GM19099 (cell line): ENCODE measurements around the gene PPP6R1.
A peak's percentile ranks its signal among the peaks of the same experiment; 100 is the strongest.

Source experiments
- POLR2A ChIP-seq: IDR thresholded peaks from 3 replicates; pipeline ENCODE4 v1.6.1; 2011; ENCODE audit warnings: low read depth; ENCODE audit not compliant: insufficient read length; ENCODE audit errors: extremely low read depth

Gene PPP6R1

DNA sequence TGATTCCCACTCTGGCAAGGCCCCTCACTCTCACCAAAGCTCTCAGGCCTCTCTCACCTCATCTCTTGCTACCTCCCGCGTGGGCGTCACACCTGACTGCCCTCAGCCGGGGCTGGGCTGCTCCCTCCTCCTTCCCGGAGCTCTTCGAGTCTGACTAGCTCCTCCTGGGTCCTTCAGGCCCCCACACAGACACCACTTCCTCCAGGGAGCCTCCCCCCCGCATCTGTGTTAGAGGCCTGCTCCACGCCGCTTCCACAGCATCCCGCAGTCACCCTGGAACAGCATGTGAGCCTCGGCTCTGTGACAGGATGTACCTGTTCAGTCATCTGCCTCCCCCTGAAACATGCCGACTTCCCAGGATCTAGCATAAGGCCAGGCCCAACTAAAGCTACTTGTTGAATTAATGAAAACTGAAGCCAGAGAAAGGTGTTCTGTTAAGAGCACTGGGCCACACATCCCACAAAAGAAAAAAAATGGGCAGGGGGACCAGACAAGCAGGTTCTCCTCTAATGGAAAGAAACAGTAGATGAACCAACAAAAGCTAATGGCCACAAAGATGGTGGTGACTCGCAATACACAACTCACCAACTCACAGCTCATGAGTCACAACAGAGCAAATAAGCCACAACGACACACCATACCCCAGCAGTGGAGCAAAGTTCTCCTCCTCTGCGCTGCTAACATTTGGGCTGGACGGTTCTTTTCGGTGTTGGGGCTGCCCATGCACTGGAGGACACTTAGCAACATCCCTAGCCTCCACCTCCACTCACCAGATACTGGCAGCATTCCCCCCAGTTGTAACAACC, 3.0 kb downstream of the PPP6R1 start:
- peak; percentile 64 for TF ChIP-seq POLR2A

DNA sequence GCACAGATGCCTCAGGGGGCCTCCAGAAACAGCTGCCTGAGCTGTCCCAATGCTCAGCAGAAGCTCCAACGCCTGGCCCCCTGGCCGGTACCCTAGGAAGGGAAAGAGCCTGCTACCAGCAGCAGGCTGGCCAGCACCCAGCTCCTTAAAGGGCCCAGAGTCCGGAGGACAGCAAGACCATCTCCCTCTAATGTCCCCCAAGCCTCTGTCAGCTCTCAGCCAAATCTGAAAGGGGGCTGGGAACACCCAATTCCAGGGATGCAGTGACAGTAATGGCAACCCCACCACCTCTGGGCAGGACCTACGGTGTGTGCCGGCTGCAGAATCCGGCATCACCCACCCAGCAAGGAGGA, 4.2 kb downstream of the PPP6R1 start:
- no peak for TF ChIP-seq POLR2A

DNA sequence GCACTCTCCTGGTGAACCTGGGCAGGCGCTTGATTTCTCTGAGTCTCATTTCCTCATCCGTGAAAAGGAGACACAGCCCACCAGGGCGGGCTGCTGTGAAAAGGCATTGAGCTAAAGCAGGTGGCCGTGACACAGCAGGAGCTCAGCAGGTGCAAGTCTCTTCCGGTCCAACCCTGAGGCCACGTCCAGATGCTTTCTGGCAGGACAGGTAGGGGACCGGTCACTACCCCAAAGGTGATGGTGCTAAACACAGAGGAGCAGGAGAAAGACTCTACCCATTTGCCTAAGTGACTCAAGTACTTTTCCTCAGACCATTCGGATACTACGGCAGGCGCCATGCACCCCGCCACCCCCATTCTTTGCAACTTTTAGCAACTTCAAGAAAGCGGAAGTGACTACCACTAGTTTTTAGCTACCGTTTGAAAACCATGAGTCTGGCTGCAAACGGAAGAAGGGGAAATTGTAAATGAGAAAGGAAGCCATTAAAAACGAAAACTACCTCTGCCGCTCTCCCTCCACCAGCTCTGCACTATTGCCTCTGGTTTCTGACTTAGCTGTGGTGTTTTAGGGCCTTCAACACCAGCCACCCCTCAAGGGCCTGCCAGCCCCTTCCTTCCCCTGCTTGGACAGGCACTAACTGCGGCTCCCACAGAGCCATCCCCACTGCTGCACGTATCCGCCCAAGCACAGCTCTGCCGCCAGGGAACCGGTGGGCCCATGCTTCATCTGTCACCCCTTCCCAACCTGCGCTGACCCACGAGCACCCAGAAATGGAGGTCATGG, 4.8 kb downstream of the PPP6R1 start:
- TF ChIP-seq POLR2A: peak; percentile 52

DNA sequence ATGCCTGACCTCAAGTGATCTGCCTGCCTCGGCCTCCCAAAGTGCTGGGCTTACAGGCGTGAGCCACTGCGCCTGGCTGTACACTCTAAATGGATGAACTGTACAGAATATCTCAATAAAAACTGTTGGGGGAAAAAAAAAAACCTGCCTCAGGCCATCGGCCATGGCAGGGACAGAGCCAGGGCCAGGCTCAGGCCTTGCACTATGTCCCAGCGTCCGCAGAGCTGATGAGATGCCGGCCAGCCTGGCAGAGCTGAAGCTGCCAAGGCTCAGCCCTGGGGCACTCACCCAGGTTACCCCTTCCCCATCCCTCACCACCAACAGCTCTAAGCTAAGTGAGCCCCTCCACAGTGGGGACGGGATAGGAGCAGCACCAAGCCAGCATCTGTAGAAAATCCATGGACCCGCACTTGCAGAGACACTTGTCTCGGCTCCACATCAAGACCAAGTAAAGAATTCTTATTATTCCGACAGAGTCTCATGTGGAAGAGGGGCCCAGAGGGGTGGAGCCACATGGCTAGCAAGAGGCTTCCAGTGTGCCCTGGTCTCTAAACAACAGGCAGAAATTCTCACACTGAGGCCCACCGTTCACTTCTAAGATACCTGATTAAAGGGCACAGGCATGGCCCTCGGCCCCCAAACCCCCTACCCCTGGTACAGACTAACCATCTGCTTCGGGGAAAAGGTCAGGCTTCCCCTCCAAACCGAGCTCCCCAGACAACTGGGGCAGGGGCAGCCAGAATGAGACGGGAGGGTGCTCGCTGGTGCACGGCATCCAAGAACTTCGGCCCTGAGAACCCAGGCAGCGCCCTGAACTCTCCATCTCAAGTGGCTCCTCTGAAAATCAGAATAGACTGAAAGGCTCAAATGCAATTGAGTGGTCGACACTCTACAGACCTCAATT, 5.8 kb downstream of the PPP6R1 start:
- no peak for TF ChIP-seq POLR2A

DNA sequence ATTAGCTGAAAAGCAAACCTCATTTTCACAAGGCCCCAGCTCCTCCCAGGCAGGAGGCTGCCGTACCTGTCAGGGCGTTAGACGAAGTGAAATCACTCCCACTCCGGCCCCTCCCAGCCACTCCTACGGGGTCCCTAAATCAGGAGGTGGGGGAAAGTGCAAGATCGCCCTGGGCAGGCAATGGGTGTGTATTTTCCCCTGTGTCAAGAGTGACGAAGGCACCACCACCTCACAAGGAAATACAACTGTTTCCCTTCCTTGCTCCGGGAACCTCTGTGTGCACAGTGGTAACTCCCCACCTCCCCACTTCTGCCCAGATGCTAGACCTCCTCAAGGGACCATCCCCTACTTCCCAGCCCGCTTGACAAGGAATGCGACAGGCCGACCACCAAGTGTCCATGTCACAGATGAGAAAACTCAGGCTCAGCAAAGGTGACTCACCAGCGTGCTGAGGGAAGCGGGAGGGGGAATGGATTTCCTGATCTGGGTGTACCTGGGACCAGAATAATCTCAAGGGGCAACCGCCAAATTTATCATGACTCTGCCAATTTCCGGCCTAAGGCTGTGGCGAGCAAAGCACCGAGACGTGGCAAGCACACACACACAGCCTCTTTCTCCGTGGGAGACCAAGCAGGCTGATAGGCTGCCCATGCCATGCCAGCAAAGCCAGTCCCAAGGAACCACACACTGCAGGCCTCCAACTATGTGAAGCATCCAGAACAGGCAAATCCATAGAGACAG, 7.3 kb downstream of the PPP6R1 start:
- TF ChIP-seq POLR2A: no peak

DNA sequence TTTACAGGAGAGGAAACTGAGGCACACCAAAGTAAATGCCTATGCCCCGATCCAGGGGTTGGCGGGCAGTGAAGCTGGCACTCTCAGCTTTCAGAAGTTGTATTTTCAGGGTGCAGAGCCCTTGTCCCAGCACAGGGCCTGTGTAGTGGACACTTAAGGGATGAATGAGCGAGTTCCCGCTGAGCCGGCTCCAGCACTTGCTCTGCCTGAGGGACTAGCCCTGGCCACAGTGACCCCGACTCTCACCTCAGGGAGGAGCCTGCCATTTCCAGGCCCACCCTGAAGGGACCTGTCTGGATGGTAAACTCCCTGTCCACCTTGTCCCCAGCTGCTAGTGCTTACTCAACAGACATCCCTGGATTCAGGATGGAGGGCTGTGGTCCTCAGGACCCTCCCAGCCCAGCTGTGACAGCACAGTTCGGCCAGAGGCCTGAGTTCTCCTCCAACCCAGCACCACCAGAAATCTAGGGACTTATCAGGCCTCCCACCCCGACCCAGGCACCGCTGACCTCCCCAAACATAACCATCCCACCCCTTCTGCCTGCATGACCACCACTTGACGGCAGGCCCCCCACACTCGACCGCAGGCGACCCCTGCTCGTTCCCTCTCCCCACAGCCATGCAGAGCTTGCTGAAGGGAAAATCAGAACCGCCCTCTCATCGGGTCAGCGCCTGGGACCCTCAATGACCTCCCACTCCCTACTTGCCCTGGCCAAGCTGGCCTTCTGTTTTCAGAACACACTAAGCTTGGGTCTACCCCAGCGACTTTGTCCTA, 8.4 kb downstream of the PPP6R1 start:
- no peak for TF ChIP-seq POLR2A

DNA sequence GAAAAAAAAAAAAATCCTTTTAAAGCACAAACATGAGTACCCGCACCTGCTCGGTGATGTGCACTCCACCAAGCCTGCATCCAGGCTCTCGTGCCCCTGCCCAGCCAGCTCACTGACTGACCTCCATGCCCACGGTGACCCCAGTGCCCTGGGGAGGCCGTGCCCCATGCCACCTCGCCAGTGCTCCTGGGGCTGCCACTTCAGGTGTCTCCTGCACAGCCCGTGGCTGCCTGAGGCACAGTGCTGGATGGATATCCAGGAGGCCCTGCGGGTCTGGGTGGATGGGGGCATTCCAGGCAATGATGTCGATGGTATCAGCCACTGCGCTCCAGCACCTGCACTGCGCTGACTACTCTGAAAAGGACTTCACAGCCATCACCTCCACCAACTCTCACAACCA, 9.0 kb downstream of the PPP6R1 start:
- TF ChIP-seq POLR2A: no peak

DNA sequence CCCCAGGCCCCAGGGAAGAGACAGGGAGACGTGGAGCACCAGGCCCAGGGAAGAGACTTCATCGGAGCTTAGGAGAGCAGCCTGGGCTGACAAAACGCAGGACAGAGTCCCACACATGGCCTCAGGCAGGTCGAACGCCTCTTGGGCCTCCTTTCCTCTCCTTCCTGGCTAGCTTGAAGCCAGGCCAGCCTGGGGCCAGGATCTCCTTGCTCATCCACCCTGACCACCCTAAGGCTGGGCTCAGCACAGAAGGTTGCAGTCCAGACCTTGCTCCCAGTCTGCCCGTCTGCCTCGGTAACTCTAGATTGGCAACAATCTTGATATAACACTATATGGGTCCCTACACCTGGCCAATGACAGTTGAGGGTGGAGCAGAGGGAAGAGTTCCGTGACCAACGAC, 10.1 kb downstream of the PPP6R1 start:
- no peak for TF ChIP-seq POLR2A

DNA sequence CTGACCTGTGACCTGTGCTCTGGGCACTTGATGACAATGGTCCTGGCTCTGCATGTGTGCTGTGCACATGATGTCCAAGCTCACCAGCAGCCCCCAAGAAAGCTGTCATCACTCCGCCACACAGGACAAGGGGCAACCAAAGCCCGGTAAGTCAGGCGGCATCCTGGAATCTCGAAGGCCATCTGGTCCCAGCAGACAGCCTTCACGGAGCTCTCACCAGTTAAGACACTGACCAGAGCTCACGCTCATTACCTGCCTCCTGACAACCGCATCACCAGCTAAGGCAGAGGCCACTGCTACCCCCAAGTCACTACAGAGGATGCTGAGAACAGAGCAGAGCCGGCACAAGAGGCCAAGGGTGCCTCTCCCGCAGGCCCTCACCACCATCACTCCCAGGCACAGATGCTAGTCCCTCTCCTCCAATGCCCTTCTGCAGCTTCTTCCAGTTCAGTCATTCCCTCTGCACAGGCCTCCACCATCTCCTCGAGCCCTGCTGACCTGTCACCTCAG, 10.6 kb downstream of the PPP6R1 start:
- TF ChIP-seq POLR2A: no peak

DNA sequence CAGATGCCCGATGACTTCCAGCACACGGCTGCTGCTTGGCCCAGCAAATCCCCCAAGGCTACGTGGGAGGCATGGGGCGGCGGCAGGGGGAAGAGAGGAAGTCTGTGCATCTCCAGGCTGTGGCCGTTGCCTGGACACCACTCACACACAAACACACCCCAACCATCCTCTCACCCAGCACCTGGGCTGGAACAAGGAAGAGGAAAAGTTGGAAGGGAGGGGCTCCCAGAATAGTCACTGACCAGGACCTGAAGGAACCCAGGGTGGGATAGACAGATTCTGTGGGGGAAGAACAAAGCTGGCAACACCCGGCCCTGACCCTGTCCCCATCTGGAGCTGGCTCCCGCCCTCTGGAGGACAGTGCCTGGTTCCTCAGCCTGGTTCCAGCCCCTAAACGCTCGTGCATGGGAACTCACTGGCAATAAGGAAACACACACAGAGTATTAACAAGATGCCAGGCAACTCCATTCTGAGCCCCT, 11.2 kb downstream of the PPP6R1 start:
- TF ChIP-seq POLR2A: no peak

DNA sequence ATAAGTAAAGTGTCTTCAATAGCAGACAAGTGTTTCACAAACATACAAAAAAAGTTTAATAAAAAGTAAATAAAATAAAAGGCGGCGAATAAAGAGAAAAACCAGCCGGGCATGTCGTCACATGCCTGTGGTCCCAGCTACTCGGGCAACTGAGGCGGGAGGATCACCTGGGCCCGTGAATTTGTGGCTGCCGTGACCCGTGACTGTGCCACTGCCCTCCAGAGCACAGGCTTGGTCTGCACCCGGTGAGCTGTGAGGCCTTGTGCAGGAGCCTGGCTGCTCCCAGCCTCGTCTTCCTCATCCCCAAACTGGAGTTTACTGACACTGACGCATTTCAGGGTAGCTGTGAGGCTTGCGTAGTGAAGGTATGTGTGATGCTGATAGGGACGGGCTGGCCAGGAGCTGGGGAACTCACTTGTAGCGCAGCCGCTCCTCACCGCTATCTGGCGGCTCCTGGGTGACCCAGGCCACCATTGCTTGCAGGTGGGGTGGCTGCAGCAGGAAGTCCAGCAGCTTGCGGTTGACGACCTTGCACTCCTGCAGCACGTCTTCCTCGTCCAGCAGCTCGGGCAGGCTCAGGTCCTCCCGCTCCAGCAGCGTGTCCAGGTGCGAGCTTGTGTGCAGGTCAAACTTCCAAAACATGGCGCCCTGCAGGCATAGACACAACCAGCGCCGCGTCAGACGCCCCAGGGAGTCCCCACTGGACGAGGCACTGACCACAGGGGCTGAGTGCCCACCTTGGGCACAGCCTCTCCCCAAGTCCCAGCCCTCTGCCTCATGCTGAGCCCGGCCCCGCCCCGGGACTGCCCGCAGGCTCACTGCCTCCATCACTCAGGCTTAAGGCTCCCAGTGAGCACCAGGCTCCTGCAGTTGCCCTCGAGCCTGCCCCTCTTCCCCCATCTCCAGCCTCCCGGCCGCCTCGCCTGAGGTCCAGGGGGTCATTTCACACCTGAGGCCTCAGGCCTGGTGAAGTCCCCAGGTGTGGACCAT, 12.1 kb downstream of the PPP6R1 start:
- no peak for TF ChIP-seq POLR2A

DNA sequence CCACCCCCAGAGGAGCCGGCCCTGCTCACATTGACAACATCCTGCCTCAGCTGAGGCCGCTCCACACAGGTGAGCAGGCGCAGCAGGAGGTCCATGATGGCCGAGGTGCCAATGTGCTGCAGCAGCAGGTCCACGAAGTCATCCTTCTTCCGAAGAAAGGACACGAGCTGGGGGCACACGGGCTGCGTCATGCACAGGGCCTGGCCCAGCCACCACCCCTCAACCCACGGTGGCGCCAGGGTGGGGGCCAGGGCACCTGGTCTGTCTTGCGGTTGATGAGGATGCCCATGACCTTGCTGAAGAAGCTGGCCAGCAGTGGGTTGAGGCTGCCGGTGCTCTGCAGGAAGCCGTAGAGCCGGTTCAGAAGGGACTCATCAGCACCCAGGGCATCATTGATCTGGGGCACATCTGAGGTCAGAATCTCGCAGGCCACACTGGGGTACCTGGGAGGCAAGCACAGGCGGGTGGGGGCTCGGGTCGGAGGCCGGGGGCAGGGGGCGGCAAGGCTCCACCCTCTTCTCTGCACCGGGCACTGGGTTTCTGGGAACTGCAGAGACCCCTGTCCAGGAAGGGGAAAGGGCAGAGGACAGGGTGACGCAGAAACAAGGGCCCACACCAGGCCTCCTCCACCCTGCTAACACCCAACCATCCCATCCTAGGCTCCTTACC, 13.4 kb downstream of the PPP6R1 start:
- no peak for TF ChIP-seq POLR2A
